Measurements from ENCODE around the gene UAP1. TPM values are rescaled to one million over a fixed set of nuclear protein-coding genes. Genes with fewer than 3 reads are reported as not detected.

Gene UAP1
- total and polyA plus RNA-seq, 8 donors: 38.7 to 53.8 (median 46.6) TPM

- ATAC-seq: no peak
- no peak overlapping the region for H3K4me3 ChIP-seq
Measured at GRCh38 chr1:162552684-162553252, 8.8 kb upstream of the UAP1 start.

GRCh38 chr1:162554258-162554657 lies 7.3 kb upstream of the UAP1 start:
- no peak for ATAC-seq
- TF ChIP-seq CTCF (IDR thresholded peaks at IDR 0.05): no peak
- intact Hi-C loops (cut with DNase I): no loop called here
- Histone ChIP-seq H3K27me3 (no peaks in the 10 kb centered on the region), H3K4me3 (no peak overlapping the region), H3K4me1 (no peaks in the 10 kb centered on the region), H3K27ac (no peak overlapping the region), H3K36me3 (no peaks in the 10 kb centered on the region), H3K9me3 (no peaks in the 10 kb centered on the region)
- FAIRE-seq: no peak
- no peak for DNase-seq
- WGBS, 2 donors: 77 to 85% methylated on average over 1 of the region's 1 CpG

More at GRCh38 chr1:162552684-162553252, 8.8 kb upstream of the UAP1 start:
- no peak for DNase-seq
- Histone ChIP-seq H3K9me3 (no peaks in the 10 kb centered on the region), H3K36me3 (no peaks in the 10 kb centered on the region), H3K27ac (no peak overlapping the region), H3K4me1 (no peaks in the 10 kb centered on the region), H3K27me3 (no peaks in the 10 kb centered on the region)
- 91 to 97% methylated on average over 8 of the region's 8 CpGs for WGBS, 2 donors
- TF ChIP-seq CTCF (IDR thresholded peaks at IDR 0.05): no peak
- intact Hi-C loops (cut with DNase I): no loop called here
- no peak for FAIRE-seq

- Histone ChIP-seq H3K36me3 (no peaks in the 10 kb centered on the region), H3K4me1 (peaks cover 6 to 13% (median 11%) of the 10 kb centered on the region in 3 donors), H3K27me3 (no peaks in the 10 kb centered on the region), H3K4me3 (no peak overlapping the region), H3K9me3 (no peaks in the 10 kb centered on the region), H3K27ac (no peak overlapping the region)
- 43 to 53% methylated on average over 3 of the region's 3 CpGs for WGBS, 2 donors
- no peak for FAIRE-seq
- TF ChIP-seq CTCF (IDR thresholded peaks at IDR 0.05): no peak
- intact Hi-C loops (cut with DNase I): no loop called here
- DNase-seq: no peak
- no peak for ATAC-seq
Measured at GRCh38 chr1:162557536-162557935, 4.0 kb upstream of the UAP1 start.

- peak; percentile 12 to 56 (median 30) for ATAC-seq
Measured at GRCh38 chr1:162560303-162561036, 1.1 kb upstream of the UAP1 start.

More at GRCh38 chr1:162560303-162561036, 1.1 kb upstream of the UAP1 start:
- no peak for TF ChIP-seq CTCF (IDR thresholded peaks at IDR 0.05)
- peak overlapping the region; percentile 95 to 98 (median 96) for H3K27ac ChIP-seq
- intact Hi-C loops (cut with DNase I): no loop called here
- FAIRE-seq (no peak), DNase-seq (no peak)
- H3K36me3 ChIP-seq: no peaks in the 10 kb centered on the region
- peaks cover 12 to 29% (median 17%) of the 10 kb centered on the region in 3 donors for H3K4me1 ChIP-seq
- H3K27me3 ChIP-seq: no peaks in the 10 kb centered on the region
- H3K9me3 ChIP-seq: no peaks in the 10 kb centered on the region
- H3K4me3 ChIP-seq: peak overlapping the region; percentile 48 to 90 (median 74)
- WGBS, 2 donors: 23 to 24% methylated on average over 9 of the region's 9 CpGs
